IPS-18a (cell line): ENCODE measurements around the gene ASMT.

Experiments
- H3K27ac ChIP-seq: one replicate; pipeline ENCODE4 v1.5.1; 2013; ENCODE audit warnings: low read length
- H3K27me3 ChIP-seq: one replicate; pipeline ENCODE4 v1.6.1; 2013; ENCODE audit warnings: mild to moderate bottlenecking, low read length; ENCODE audit not compliant: control insufficient read depth, insufficient read depth
- H3K36me3 ChIP-seq: one replicate; pipeline ENCODE4 v1.6.1; 2013; ENCODE audit warnings: low read depth, low read length; ENCODE audit not compliant: control insufficient read depth
- H3K4me1 ChIP-seq: one replicate; pipeline ENCODE4 v1.6.1; 2013; ENCODE audit warnings: low read depth, low read length; ENCODE audit not compliant: control insufficient read depth
- H3K4me3 ChIP-seq: one replicate; pipeline ENCODE4 v1.5.1; 2013; ENCODE audit warnings: low read length
- H3K9ac ChIP-seq: one replicate; pipeline ENCODE4 v1.6.1; 2013; ENCODE audit warnings: mild to moderate bottlenecking, low read length, moderate library complexity
- H3K9me3 ChIP-seq: one replicate; pipeline ENCODE4 v1.6.1; 2013; ENCODE audit warnings: low read depth, low read length; ENCODE audit not compliant: control insufficient read depth

The ASMT gene

GRCh38 chrX:1599791-1600405 lies 15.0 kb upstream of the ASMT start:
- Histone ChIP-seq H3K27ac (no peak overlapping the region), H3K9me3 (no peaks in the 10 kb centered on the region), H3K4me3 (no peak overlapping the region), H3K36me3 (peaks cover 79% of the 10 kb centered on the region), H3K27me3 (no peaks in the 10 kb centered on the region), H3K9ac (no peak overlapping the region), H3K4me1 (no peaks in the 10 kb centered on the region)

GRCh38 chrX:1600406-1601050 lies 14.3 kb upstream of the ASMT start:
- no peaks in the 10 kb centered on the region for H3K27me3 ChIP-seq
- H3K9ac ChIP-seq = no peak overlapping the region
- H3K4me1 ChIP-seq = no peaks in the 10 kb centered on the region
- H3K9me3 ChIP-seq = no peaks in the 10 kb centered on the region
- H3K36me3 ChIP-seq = peaks cover 73% of the 10 kb centered on the region
- no peak overlapping the region for H3K4me3 ChIP-seq
- H3K27ac ChIP-seq = no peak overlapping the region

- H3K4me1 ChIP-seq = no peaks in the 10 kb centered on the region
- H3K9ac ChIP-seq = no peak overlapping the region
- peaks cover 66% of the 10 kb centered on the region for H3K36me3 ChIP-seq
Observed at GRCh38 chrX:1601051-1601767, 13.7 kb upstream of the ASMT start.

GRCh38 chrX:1601768-1602085 lies 13.1 kb upstream of the ASMT start:
- Histone ChIP-seq H3K4me1 (no peaks in the 10 kb centered on the region), H3K27ac (no peak overlapping the region), H3K36me3 (peaks cover 65% of the 10 kb centered on the region), H3K9me3 (no peaks in the 10 kb centered on the region), H3K4me3 (no peak overlapping the region), H3K27me3 (no peaks in the 10 kb centered on the region), H3K9ac (no peak overlapping the region)

More at GRCh38 chrX:1601051-1601767, 13.7 kb upstream of the ASMT start:
- Histone ChIP-seq H3K9me3 (no peaks in the 10 kb centered on the region), H3K4me3 (no peak overlapping the region), H3K27me3 (no peaks in the 10 kb centered on the region), H3K27ac (no peak overlapping the region)

GRCh38 chrX:1602299-1602698 lies 12.6 kb upstream of the ASMT start:
- H3K4me1 ChIP-seq = no peaks in the 10 kb centered on the region
- no peaks in the 10 kb centered on the region for H3K9me3 ChIP-seq
- no peak overlapping the region for H3K9ac ChIP-seq
- no peak overlapping the region for H3K27ac ChIP-seq
- no peak overlapping the region for H3K4me3 ChIP-seq
- H3K36me3 ChIP-seq = peaks cover 60% of the 10 kb centered on the region
- no peaks in the 10 kb centered on the region for H3K27me3 ChIP-seq

- Histone ChIP-seq H3K9me3 (no peaks in the 10 kb centered on the region), H3K27ac (no peak overlapping the region), H3K4me1 (no peaks in the 10 kb centered on the region), H3K9ac (no peak overlapping the region), H3K36me3 (peaks cover 18% of the 10 kb centered on the region), H3K4me3 (no peak overlapping the region), H3K27me3 (no peaks in the 10 kb centered on the region)
Observed at GRCh38 chrX:1606496-1606895, 8.4 kb upstream of the ASMT start.

- H3K4me3 ChIP-seq = no peak overlapping the region
- H3K9me3 ChIP-seq = no peaks in the 10 kb centered on the region
- no peak overlapping the region for H3K27ac ChIP-seq
- no peaks in the 10 kb centered on the region for H3K27me3 ChIP-seq
- H3K4me1 ChIP-seq = no peaks in the 10 kb centered on the region
- no peak overlapping the region for H3K9ac ChIP-seq
- no peaks in the 10 kb centered on the region for H3K36me3 ChIP-seq
Observed at GRCh38 chrX:1609311-1609710, 5.5 kb upstream of the ASMT start.

GRCh38 chrX:1609762-1610161 lies 5.1 kb upstream of the ASMT start:
- H3K36me3 ChIP-seq = no peaks in the 10 kb centered on the region
- no peaks in the 10 kb centered on the region for H3K27me3 ChIP-seq
- H3K27ac ChIP-seq = no peak overlapping the region
- H3K4me1 ChIP-seq = no peaks in the 10 kb centered on the region
- H3K4me3 ChIP-seq = no peak overlapping the region
- no peaks in the 10 kb centered on the region for H3K9me3 ChIP-seq
- no peak overlapping the region for H3K9ac ChIP-seq

- Histone ChIP-seq H3K27ac (no peak overlapping the region), H3K9ac (no peak overlapping the region)
Observed at GRCh38 chrX:1610166-1610565, 4.7 kb upstream of the ASMT start.

GRCh38 chrX:1610736-1611135 lies 4.1 kb upstream of the ASMT start:
- Histone ChIP-seq H3K36me3 (no peaks in the 10 kb centered on the region), H3K4me1 (peaks cover 4% of the 10 kb centered on the region), H3K9ac (no peak overlapping the region), H3K9me3 (no peaks in the 10 kb centered on the region), H3K4me3 (no peak overlapping the region), H3K27ac (no peak overlapping the region), H3K27me3 (no peaks in the 10 kb centered on the region)

More at GRCh38 chrX:1610166-1610565, 4.7 kb upstream of the ASMT start:
- no peak overlapping the region for H3K4me3 ChIP-seq
- H3K36me3 ChIP-seq = no peaks in the 10 kb centered on the region
- H3K27me3 ChIP-seq = no peaks in the 10 kb centered on the region
- no peaks in the 10 kb centered on the region for H3K9me3 ChIP-seq
- peaks cover 2% of the 10 kb centered on the region for H3K4me1 ChIP-seq

- H3K36me3 ChIP-seq = no peaks in the 10 kb centered on the region
- no peak overlapping the region for H3K9ac ChIP-seq
Observed at GRCh38 chrX:1612641-1613286, 2.1 kb upstream of the ASMT start.

More at GRCh38 chrX:1612641-1613286, 2.1 kb upstream of the ASMT start:
- no peak overlapping the region for H3K27ac ChIP-seq
- H3K4me1 ChIP-seq = peaks cover 4% of the 10 kb centered on the region
- H3K9me3 ChIP-seq = no peaks in the 10 kb centered on the region
- H3K27me3 ChIP-seq = no peaks in the 10 kb centered on the region
- H3K4me3 ChIP-seq = no peak overlapping the region
